ENCODE data around the gene MT1B.

The MT1B gene

DNA sequence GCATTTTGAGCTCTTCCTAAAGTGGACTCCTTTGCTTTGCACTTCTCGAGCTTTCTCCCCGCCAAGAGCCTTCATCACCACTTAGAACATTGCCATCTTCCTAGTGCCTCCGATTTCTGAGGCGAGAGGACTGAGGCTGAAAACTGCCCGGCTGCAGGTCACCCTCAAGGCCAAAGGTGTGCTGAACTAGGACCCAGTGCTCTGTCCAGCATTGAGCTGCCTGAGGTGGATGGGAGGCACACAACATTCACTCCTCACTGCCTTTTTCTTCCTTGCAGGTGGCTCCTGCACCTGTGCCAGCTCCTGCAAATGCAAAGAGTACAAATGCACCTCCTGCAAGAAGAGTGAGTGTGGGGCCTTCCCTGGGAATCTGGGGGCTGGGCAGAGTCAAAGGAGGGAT is 7.9 kb upstream of the MT1B start:
- TF ChIP-seq, protein P1, sequence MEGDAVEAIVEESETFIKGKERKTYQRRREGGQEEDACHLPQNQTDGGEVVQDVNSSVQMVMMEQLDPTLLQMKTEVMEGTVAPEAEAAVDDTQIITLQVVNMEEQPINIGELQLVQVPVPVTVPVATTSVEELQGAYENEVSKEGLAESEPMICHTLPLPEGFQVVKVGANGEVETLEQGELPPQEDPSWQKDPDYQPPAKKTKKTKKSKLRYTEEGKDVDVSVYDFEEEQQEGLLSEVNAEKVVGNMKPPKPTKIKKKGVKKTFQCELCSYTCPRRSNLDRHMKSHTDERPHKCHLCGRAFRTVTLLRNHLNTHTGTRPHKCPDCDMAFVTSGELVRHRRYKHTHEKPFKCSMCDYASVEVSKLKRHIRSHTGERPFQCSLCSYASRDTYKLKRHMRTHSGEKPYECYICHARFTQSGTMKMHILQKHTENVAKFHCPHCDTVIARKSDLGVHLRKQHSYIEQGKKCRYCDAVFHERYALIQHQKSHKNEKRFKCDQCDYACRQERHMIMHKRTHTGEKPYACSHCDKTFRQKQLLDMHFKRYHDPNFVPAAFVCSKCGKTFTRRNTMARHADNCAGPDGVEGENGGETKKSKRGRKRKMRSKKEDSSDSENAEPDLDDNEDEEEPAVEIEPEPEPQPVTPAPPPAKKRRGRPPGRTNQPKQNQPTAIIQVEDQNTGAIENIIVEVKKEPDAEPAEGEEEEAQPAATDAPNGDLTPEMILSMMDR (conservative IDR thresholded peaks at IDR 0.05), result no peak
- peak overlapping the region; percentile 5; the same call in 1 of the 2 replicates for H3K27ac ChIP-seq

DNA sequence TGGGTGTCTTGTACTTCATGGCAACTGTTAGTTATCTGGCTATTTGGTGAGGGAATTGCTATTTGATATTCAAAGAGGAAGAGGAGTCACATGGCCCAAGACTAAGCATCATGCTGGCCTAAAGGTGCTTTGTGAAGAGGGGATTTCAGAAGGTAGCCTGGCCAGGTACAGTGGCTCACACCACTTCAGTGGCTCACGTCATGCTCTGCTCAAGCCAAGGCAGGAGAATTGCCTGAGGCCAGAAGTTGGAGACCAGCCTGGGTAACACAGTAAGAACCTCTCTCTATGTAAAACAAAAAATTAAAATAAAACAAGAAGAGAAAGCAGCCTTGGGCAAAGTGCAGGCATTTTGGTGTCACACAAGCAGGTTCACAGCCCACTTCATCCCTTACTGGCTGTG is 6.4 kb upstream of the MT1B start:
- no peak overlapping the region for H3K27ac ChIP-seq
- TF ChIP-seq, protein P1 (conservative IDR thresholded peaks at IDR 0.05), result no peak

DNA sequence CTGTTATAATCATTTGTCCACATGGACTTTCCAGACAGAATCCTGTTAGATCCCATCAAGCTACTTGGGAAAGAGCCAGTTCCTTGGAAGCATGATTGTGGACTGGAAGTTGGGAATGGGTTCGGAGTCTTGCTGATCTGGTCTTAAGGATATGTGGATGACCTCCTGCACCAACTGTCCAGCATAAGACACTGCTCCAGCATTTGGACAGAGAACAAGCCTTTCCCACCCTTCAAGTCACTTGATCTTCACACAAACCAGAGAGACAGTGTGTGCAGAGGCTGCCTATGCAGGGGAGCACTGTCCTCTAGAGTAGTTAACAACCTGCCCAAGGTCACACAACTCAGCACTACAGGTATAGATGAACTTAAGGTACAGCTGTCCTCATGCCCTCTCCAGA is 5.8 kb upstream of the MT1B start:
- TF ChIP-seq, protein P1 (conservative IDR thresholded peaks at IDR 0.05), result no peak
- H3K27ac ChIP-seq, result no peak overlapping the region

DNA sequence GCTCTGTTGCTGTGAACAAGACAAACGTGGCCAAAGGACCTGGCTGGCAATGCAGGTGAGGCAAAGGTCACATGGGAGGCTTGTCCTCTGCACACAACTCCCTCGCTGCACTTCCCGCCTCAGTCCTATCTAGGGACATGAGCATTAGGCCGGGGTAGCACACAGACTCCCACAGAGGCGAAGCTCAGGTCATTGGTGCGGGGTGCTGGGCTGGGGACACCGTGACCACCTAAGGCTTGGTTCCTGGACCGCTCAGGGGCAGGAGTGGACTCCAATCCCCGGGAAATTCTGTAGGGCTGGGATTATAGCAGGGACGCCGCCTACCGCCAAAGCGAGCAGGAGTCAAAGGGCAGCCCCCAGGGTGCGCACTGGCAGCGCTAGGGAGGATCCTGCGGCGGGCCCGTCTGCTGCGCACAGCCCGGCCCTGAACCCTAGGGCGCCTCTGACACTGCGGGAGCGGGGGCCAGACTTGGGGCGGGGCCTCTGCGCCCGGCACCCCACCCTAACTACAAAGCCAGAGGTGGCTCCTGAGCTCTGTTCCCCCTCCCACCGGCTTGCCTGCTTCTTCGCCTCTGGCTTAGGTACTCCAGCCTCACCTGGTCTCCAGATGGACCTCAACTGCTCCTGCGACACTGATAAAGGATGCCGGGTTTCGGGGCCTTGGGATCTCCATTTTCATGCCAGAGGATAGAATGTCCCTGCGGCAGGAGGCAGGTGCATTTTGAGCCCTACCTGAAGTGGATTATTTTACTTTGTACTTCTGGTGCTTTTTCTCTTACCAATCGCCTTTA is 3.9 kb upstream of the MT1B start:
- H3K27ac ChIP-seq, result no peak overlapping the region

DNA sequence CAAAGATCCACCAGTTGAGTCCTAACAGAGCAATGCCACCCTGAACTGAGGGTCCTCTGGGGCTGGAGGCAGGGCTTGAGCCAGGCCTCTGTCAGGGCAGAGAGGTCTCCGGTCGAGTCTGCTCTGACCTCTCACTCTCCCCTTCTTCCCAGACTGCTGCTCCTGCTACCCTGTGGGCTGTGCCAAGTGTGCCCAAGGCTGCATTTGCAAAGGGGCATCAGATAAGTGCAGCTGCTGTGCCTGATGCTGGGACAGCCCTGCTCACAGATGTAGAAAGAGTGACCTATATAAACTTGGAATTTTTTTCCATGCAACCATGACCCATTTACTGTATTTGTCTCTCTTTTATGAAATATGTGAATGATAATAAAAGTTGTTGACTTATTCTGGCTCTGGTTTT is 2.4 kb upstream of the MT1B start:
- H3K27ac ChIP-seq, result no peak overlapping the region
- TF ChIP-seq, protein P1 (conservative IDR thresholded peaks at IDR 0.05), result no peak

More for the DNA sequence above, 3.9 kb upstream of the MT1B start:
- TF ChIP-seq, protein P1 (conservative IDR thresholded peaks at IDR 0.05), result no peak

DNA sequence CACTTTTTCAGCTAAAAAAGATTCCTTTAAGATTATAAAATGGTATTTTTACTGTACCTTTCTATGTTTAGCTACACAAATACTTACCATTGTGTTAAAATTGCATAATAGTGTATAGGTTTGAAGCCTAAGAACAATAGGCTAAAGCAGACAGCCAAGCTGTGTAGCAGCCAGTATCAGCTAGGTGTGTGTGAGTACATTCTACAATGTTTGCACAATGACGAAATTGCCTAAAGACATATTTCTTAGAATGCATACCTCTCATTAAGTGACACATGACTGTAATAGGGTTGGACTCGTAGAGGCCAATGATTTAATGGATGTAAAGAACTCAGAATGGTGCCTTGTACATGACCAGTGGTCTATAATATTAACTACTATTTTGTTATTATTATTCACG is 1.9 kb upstream of the MT1B start:
- TF ChIP-seq, protein P1 (conservative IDR thresholded peaks at IDR 0.05), result no peak
- no peak overlapping the region for H3K27ac ChIP-seq

DNA sequence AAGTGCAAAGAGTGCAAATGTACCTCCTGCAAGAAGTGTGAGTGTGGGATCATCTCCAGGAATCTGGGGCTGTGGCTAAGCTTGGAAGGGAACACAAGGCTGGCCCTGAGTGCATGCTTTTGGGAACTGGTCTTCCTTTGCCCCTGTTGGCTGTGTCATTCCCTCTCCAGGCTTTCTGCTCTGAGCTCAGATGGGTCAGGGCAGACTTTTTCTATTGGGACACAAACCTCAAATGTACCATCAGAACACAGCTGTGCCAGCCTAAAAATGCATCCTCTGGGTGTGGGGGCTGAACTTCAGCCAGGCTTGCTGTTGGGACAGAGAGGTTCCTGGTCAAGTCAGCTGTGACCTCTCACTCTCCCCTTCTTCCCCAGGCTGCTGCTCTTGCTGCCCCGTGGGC is 914 bp downstream of the MT1B start:
- no peak overlapping the region for H3K27ac ChIP-seq
- TF ChIP-seq, protein P1 (conservative IDR thresholded peaks at IDR 0.05), result no peak

Data from VCaP (cell line).